Measurements from ENCODE around the gene LPCAT2. TPM values are rescaled to one million over a fixed set of nuclear protein-coding genes. Genes with fewer than 3 reads are reported as not detected.

The LPCAT2 gene
- total RNA-seq, 1 experiment from 2014 or later, result 62.1 TPM

- ChIA-PET CTCF (no interaction called here), POLR2A (no interaction called here)
- DNase-seq (ENCODE audit: low read depth, low spot score), result no peak
- Histone ChIP-seq H3K27me3 (ENCODE audit: control insufficient read depth, insufficient read depth, low read length) (no peaks in the 10 kb centered on the region), H3K36me3 (ENCODE audit: control insufficient read depth, insufficient read depth, low read length) (peaks cover 10% of the 10 kb centered on the region; the same call in 1 of the 2 replicates), H3K27ac (ENCODE audit: low read length) (no peak overlapping the region), H3K4me3 (ENCODE audit: low read depth in 2 of 2, low read length in 2 of 2) (no peak overlapping the region), H3K9me3 (ENCODE audit: control insufficient read depth, insufficient read depth, low read depth, low read length) (no peaks in the 10 kb centered on the region), H3K4me1 (ENCODE audit: control insufficient read depth, insufficient read depth, low read length) (peaks cover 3% of the 10 kb centered on the region; the same call in 1 of the 2 replicates)
- BruUV-seq (replicated peaks), result no TSS peak
- in situ Hi-C loops (cut with HindIII; ENCODE audit: low pct_unique_long_range_greater_than_20kb, low sequenced_read_pairs) (no loop called here), intact Hi-C loops (cut with micrococcal nuclease; ENCODE audit: unreplicated experiment) (no loop called here)
- no peak for TF ChIP-seq TCF7L2 (IDR thresholded peaks at IDR 0.05; ENCODE audit: low read depth, low read length)
- TF ChIP-seq REST (IDR thresholded peaks at IDR 0.05; ENCODE audit: insufficient read depth in 1 of 2, low read depth in 2 of 2, low read length in 1 of 2), result no peak
- no peak for TF ChIP-seq POLR2AphosphoS5 (IDR thresholded peaks at IDR 0.05; ENCODE audit: low read depth, low read length)
- TF ChIP-seq CTCF (IDR thresholded peaks at IDR 0.05), result no peak
- TF ChIP-seq SIN3A (IDR thresholded peaks at IDR 0.05; ENCODE audit: borderline replicate concordance, insufficient read depth, low read depth, low read length), result no peak
- ATAC-seq, result no peak
Measured at GRCh38 chr16:55539488-55539887, 30.6 kb downstream of the LPCAT2 start.

- Histone ChIP-seq H3K4me3 (ENCODE audit: low read depth in 2 of 2, low read length in 2 of 2) (no peak overlapping the region), H3K27ac (ENCODE audit: low read length) (no peak overlapping the region), H3K9me3 (ENCODE audit: control insufficient read depth, insufficient read depth, low read depth, low read length) (no peaks in the 10 kb centered on the region), H3K4me1 (ENCODE audit: control insufficient read depth, insufficient read depth, low read length) (peaks cover 3% of the 10 kb centered on the region; the same call in 1 of the 2 replicates), H3K36me3 (ENCODE audit: control insufficient read depth, insufficient read depth, low read length) (peaks cover 11% of the 10 kb centered on the region), H3K27me3 (ENCODE audit: control insufficient read depth, insufficient read depth, low read length) (no peaks in the 10 kb centered on the region)
- TF ChIP-seq CTCF (IDR thresholded peaks at IDR 0.05) (no peak), POLR2AphosphoS5 (IDR thresholded peaks at IDR 0.05; ENCODE audit: low read depth, low read length) (no peak), REST (IDR thresholded peaks at IDR 0.05; ENCODE audit: insufficient read depth in 1 of 2, low read depth in 2 of 2, low read length in 1 of 2) (no peak), SIN3A (IDR thresholded peaks at IDR 0.05; ENCODE audit: borderline replicate concordance, insufficient read depth, low read depth, low read length) (no peak), TCF7L2 (IDR thresholded peaks at IDR 0.05; ENCODE audit: low read depth, low read length) (no peak)
- in situ Hi-C loops (cut with HindIII; ENCODE audit: low pct_unique_long_range_greater_than_20kb, low sequenced_read_pairs) (no loop called here), intact Hi-C loops (cut with micrococcal nuclease; ENCODE audit: unreplicated experiment) (loop anchor here (10.0 kb wide), 1 partner anchor 165 kb away; no protein-coding TSS in a partner anchor)
- ChIA-PET POLR2A (no interaction called here), CTCF (no interaction called here)
- ATAC-seq (no peak), DNase-seq (ENCODE audit: low read depth, low spot score) (no peak)
- no TSS peak for BruUV-seq (replicated peaks)
Measured at GRCh38 chr16:55540221-55540620, 31.3 kb downstream of the LPCAT2 start.

Data from Panc1 (cell line).